GM21737 (cell line): Measurements from ENCODE around the gene ZNF780B.
A peak's percentile ranks its signal among the peaks of the same experiment; 100 is the strongest.
"Not testable (repeated sequence)": the region's sequence is repeated elsewhere in the genome, so short reads cannot be mapped to it uniquely, and the experiment has no call there.

Experiments
- ATAC-seq: cut with Tn5 transposase; IDR thresholded peaks from one replicate; pipeline ENCODE4 v1.9.1; 2021; ENCODE audit warnings: mild to moderate bottlenecking, moderate library complexity; ENCODE audit not compliant: unreplicated experiment

ZNF780B gene

DNA sequence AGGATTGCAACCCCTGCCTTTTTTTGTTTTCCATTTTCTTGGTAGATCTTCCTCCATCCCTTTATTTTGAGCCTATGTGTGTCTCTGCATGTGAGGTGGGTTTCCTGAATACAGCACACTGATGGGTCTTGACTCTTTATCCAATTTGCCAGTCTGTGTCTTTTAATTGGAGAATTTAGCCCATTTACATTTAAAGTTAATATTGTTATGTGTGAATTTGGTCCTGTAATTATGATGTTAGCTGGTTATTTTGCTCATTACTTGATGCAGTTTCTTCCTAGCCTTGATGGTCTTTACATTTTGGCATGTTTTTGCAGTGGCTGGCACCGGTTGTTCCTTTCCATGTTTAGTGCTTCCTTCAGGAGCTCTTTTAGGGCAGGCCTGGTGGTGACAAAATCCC lies 14.3 kb downstream of the ZNF780B start:
- ATAC-seq: not testable (repeated sequence)

DNA sequence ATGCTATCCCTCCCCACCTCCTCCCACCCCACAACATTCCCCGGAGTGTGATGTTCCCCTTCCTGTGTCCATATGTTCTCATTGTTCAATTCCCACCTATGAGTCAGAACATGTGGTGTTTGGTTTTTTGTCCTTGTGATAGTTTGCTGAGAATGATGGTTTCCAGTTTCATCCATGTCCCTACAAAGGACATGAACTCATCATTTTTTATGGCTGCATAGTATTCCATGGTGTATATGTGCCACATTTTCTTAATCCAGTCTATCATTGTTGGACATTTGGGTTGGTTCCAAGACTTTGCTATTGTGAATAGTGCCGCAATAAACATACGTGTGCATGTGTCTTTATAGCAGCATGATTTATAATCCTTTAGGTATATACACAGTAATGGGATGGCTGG lies 18.0 kb downstream of the ZNF780B start:
- not testable (repeated sequence) for ATAC-seq

DNA sequence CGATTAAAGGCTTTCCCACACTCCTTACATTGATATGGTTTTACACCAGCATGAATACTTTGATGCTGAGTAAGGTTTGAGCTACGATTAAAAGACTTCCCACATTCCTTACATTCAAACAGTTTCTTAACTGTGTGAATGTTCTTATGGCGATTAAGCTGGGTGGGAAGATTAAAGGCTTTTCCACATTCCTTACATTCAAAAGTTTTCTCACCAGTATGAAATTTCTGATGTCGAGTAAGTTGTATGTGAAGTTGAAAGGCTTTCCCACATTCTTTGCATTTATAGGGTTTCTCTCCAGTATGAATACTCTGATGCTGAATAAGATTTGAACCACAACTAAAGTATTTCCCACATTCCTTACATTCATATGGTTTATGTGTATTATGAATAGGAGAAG lies 20.0 kb downstream of the ZNF780B start:
- no peak for ATAC-seq

DNA sequence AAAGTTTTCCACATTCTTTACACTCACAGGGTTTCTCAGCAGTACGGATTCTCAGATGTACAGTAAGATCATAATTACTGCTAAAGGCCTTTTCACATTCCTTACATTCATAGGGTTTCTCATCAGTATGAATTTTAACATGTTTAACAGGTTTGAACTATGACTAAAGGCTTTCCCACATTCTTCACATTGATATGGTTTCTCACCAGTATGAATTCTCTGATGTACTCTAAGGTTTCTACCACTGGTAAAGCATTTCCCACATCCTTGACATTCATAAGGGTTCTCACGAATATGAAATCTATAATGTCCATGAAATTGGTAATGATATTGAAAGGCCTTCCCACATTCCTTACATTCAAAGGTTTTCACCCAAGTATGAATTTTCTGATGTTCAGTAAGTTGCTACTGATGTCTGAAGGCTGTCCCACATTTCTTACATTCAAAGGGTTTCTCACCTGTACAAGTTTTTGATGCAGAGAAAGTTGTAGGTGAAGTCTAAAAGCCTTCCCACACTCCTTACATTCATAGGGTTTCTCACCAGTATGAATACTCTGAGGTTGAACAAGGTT lies 22.0 kb downstream of the ZNF780B start:
- ATAC-seq: no peak

DNA sequence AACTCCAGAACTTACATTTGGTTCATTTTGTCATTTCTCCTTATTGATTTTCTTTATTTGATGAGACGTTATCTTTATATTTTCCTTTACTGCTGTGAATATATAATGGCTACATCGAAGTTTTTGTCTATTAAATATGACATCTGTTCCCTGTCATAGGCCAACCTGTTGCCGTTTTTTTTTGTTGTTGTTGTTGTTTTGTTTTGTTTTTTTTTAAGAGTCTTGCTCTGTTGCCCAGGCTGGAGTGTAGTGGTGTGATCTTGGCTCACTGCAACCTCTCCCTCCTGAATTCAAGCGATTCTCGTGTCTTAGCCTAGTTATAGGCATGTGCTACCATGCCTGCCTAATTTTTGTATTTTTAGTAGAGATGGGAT lies 29.4 kb downstream of the ZNF780B start:
- ATAC-seq: no peak

DNA sequence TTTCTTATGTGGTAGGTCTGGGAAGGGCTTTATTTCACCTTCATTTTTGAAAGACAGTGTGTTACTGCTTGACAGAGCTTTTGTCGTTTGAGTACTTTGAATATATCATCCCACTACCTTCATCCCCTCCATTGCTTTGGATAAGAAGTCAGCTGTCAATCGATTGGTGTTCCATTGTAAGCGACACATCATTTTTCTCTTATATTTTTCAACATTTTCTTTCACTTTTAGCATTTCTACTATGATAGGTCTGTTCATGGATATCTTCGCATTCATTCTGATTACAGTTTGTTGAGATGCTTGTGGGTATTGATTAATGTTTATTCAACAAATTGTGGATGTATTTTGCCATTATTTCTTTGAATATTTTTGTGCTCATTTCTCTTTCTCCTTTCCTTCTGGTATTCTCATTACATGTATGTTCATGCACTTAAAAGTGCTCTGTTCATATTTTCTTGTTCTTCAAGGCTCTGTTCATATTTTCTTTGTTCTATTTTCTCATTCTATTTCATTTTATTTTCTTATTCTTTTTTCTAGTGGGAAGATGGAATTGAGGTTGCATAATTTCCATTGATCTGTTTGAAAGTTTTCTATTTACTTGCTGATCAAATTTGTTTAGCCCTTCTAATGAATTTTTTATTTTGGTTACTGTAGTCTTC lies 30.0 kb downstream of the ZNF780B start:
- no peak for ATAC-seq

DNA sequence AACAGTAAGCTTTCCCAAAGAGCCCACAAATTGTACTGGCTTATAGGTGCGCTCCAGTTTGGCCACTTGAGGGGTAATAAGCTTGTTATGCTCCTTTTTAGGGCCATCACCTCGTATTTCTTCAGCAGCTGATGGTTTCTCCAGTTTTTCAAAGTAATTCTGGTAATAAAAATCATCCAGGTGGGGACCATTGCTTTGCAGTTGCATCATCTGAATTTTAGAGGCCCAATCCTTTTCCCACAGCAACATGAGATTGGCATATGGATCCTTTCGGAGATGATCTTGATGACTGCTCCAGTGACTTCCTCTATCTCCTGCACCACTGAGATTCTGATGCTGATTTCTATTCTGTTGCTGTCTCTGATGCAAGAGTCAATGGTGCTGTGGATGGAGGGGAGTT lies 32.1 kb downstream of the ZNF780B start:
- no peak for ATAC-seq

DNA sequence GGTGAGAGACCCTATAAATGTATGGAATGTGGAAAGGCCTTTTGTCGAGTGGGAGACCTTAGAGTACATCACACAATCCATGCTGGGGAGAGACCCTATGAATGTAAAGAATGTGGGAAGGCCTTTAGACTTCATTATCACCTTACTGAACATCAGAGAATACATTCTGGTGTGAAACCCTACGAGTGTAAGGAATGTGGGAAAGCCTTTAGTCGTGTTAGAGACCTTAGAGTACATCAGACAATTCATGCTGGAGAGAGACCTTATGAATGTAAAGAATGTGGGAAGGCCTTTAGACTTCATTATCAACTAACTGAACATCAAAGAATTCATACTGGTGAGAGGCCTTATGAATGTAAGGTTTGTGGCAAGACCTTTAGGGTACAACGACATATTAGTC lies 42.0 kb downstream of the ZNF780B start:
- no peak for ATAC-seq

DNA sequence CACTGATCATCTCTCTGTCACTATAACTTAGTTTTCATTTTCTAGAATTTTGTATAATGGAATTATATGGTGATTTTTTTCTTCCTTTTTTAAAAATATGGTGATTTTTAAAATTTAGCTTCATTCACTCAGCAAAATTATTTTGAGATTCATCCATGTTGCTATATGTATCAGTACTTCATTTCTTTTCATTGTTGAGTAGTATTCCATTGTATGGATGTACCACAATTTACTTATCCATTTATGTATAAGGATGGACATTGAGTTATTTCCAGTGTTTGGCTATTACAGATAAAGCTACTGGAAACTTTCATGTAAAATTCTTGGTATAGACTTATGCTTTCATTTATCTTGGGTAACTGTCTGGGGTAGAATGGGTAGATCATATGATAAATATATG lies 46.4 kb downstream of the ZNF780B start:
- no peak for ATAC-seq

DNA sequence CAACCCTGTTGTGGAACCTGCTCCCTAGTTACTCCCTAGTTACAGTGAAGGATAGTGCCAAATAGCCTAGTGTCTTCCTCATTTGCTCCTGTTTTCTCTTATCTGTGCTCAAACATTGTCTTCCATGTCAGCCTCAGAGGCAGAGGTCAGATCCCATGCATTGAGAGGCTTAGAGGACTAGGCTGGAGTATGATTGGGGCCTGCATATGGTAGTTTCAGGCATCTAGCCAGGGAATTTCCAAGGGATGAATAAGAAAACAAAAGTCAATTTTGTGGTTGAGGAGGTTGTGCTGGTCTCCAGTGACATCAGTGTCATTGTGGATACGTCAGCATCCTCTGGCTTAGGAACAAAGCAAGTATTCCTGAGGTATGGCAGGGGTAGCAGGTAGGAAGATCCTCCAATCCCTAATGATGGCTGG lies 49.7 kb downstream of the ZNF780B start:
- ATAC-seq: no peak

DNA sequence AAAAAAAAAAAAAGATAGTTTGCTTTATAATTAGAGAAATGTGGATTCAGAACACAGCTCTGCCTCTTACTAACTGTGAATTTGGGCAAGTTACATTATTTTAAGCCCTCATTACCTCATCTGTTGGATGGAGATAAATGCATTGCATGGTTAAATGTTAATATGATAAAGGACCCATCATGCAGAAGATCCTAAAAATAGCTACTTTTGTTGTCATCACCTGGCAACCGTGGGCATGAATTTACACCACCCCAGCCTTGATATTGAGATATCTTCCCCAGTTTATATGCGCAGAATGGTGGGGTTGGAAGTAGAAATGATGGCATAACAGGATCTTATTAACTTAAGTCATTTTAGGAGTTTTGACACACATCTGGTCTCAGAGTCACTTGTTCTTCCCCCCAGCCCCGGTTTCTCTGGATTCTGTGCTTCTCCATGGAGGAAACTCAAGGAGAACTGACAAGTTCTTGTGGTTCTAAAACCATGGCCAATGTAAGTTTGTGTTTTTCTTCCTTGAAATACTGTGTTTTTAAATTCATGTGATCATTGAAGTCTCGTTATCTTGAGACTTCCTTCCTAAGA lies 50.2 kb downstream of the ZNF780B start:
- ATAC-seq: no peak

DNA sequence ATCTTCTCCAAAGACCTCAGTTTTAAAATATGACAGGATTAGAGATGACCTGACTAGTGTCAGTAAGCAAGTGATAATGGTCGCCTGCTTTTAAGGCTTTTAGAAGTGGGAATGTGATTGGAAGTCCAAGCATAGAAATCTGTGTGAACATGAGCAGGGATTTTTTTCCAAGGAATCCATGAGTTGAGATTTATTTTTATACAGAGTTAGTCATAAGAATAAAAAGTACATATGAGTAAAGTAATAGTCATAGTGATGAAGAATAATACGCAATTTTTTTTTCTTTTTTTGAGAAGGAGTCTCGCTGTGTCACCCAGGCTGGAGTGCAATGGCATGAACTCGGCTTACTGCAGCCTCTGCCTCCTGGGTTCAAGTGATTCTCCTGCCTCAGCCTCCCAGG lies 57.5 kb downstream of the ZNF780B start:
- no peak for ATAC-seq

DNA sequence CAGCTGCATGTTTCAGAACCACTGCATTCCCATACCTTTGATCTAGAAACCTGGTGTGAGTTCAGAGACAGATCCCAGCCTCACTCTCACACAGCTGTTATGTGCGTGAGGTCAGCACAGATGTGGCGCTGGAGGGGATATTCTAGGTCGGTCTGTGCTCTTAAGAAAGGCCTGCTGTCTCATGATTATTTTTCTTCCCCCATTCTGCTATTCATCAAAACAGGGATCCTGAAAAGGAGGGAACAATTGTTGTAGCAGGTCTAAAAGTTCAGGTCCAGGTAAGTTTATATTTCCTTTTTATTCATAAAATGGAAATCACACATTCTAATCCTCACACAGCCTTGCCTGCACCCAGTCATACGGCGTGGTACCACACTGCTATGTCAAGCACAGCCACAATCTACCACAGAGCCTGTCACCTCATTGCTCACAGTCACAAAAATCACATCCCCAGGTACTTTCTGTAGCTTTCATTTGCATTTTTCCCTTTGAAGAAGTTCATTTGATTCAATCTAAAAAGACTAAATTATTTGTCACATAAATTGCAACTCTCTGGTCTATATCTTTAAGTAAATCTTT lies 58.3 kb downstream of the ZNF780B start:
- ATAC-seq: peak; percentile 2

DNA sequence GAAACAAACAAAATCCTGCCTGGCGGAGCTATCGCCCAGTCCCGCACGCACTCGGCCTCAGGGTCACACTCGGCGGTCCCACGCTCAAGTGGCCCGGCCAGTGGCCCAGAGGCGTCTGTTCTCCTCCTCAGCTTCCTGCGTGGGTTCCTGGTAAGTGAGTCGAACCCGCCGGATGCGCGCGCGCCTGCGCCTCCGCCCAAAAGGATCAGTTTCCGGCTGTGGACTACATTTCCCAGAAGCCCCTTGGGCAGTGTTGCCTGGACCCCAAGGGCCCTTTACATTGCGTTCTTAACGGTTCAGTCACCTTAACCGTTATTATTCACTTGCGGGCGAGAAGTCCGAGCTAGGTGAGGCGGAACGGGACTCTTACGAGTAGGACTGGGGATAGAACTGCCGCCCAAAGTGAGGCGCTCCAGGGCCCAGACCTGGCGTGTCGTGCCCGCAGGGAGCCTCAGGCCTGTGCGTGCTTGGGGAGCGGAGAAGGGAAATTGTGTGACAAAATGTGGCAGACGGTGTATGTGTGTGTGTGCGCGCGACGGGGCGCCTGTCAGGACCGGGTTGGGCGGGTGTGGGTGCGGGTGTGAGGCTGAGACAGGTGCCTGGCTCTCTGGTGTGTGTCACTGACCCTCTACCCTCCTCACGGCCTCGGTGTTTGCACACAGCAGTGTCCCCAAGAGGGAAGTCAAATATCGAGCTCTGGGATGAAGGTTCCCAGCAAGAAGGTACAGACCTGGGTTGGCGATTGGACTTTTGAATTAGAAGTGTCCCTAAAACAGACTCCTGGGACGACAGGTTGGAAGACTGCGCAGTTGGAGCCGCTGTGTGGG lies 59.0 kb downstream of the ZNF780B start, which contains the start of gene ZNF546:
TSS of gene ZNF546 (plus strand) at position 250 of the 827 bp plus-strand sequence. CDS start 1,267 bp downstream, outside the sequence.
- peak; percentile 78 for ATAC-seq

DNA sequence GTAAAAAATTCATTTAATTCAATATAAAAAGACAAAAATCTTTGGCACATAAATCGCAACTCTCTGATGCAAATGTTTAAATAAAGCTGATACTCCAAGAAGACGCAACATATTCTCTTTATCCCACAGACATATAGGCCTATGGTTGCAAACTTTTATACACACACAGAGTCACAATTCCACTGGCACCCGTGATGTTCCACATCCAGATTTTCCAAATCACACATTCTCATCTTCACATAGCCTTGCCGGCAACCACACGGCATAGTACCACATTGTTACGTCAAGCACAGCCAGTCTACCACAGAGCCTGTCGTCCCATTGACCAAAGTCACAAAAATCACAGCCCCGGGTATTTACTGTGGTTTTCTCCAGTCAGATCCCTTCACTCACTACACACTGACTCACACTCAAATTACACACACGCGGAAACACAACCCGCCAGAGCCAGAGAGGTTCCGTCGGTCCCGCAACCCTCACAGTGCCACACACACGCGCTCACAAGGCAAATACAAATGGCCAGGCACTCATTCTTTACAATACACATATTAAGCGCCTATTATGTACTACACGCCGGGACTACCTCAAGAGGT lies 59.7 kb downstream of the ZNF780B start:
- ATAC-seq: no peak

DNA sequence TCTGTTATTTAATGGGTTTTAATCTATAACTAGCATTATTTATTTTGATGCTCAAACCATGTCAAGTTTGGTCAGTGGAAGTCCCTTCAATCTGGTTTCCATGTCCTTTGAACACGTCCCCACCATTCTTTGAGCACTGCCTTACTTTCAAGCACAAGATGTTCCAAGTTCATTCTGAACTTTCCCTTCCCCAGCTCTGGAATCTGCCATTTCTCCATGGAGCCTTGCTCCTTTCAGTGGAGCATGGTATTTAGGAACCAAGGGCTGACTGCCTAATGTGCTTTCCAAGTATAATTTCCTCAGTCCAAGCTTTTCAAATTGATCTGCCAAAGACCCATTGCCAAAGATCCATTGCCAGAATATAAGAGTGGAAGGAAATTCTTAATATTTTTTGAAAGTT lies 60.2 kb downstream of the ZNF780B start:
- no peak for ATAC-seq

DNA sequence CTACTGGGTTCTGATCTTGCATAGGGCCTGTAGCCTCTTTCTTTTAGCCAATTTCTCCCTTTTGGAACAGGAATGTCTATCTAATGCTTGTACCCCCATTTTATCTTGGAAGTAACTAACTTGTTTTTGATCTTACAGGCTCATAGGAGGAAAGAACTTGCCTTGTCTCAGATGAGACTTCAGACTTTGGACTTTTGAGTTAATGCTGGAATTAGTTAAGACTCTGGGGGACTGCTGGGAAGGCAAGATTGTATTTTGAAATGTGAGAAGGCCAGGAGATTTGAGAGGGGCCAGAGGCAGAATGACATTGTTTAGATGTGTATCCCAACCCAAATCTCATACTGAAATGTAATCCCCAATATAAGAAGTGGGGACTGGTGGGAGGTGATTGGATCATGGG lies 61.7 kb downstream of the ZNF780B start:
- no peak for ATAC-seq

DNA sequence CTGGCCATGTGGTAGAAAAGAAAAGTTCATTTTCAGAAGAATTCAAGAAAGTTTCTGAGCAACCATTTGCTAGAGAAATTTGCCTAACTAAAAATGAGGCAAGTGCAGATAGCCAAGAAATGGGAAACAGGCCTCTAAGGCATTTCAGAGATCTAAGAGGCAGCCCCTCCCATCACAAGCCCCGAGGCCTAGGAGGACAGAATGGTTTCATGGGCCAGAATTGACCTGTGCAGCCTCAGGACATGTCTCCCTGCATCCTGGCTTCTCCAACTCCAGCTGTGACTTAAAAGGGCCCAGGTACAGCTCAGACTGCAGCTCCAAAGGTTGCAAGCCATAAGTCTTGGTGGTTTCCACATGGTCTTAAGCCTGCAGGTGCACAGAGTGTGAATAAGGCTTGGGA lies 62.4 kb downstream of the ZNF780B start:
- ATAC-seq: no peak

DNA sequence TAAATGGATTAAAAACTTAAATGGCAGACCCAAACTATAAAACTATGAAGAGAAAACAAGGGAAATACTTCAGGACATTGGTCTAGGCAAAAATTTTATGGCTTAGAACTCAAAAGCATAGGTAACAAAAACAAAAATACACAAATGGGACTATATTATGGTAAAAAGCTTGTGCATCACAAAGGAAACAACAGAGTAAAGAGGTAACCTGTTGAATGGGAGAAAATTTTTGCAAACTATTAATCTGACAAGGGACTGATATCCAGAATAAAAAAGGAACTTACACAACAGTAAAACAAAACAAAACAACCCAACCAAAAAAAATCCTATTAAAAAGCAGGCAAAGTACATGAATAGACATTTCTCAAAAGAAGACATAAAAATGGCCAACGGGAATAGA lies 68.4 kb downstream of the ZNF780B start:
- ATAC-seq: no peak

DNA sequence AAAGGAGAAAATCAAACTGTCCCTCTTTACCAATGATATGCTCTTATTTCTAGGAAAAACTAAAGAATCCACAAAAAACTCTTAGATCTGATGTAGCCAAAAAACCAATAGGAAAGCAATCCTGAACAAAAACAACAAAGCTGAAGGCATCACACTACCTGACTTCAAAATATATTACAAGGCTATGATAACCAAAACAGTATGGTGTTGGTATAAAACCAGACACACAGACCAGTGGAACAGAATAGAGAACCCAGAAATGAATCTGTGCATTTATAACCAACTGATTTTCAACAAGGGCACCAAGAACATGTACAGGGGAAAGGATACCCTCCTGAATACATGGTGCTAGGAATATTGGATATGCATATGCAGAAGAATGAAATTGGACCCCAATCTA lies 68.9 kb downstream of the ZNF780B start:
- no peak for ATAC-seq

DNA sequence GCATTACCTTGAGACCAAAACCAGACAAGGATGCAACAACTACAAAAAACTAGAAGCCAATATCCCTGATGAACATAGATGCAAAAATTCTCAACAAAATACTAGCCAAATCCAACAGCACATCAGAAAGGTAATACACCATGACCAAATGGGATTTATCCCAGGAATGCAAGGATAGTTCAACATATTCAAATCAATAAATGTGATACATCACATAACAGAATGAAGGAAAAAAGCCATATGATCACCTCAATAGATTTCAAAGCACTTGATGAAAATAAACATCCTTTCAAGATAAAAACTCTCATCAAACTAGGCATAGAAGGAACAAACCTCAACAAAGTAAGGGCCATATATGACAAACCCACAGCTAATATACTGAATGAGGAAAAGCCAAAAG lies 69.4 kb downstream of the ZNF780B start:
- no peak for ATAC-seq
